HG02610 (cell line): Measurements from ENCODE around the gene YIPF6.
"Not testable (repeated sequence)": the region's sequence is repeated elsewhere in the genome, so short reads cannot be mapped to it uniquely, and the experiment has no call there.

Source experiments
- ATAC-seq: cut with Tn5 transposase; IDR thresholded peaks from one replicate; pipeline ENCODE4 v1.9.1; 2021; ENCODE audit warnings: mild to moderate bottlenecking, moderate library complexity; ENCODE audit not compliant: unreplicated experiment

The YIPF6 gene

GRCh38 chrX:68498508-68499379 lies at the start of gene YIPF6:
TSS of gene YIPF6 (plus strand) at chrX:68499051. CDS start at chrX:68499067, 16 bp downstream.
- peak; percentile 99 for ATAC-seq

- no peak for ATAC-seq
These were observed 47.1 kb upstream of the YIPF6 start for GRCh38 chrX:68451720-68452119.

GRCh38 chrX:68454476-68455150 lies 44.2 kb upstream of the YIPF6 start:
- ATAC-seq: no peak

- ATAC-seq: no peak
These were observed 43.7 kb upstream of the YIPF6 start for GRCh38 chrX:68455151-68455510.

- no peak for ATAC-seq
These were observed 37.8 kb upstream of the YIPF6 start for GRCh38 chrX:68461093-68461492.

GRCh38 chrX:68461576-68461975 lies 37.3 kb upstream of the YIPF6 start:
- ATAC-seq: no peak

- ATAC-seq: no peak
These were observed 36.7 kb upstream of the YIPF6 start for GRCh38 chrX:68462197-68462596.

- ATAC-seq: peak; percentile 60
These were observed 36.2 kb upstream of the YIPF6 start for GRCh38 chrX:68462653-68463052.

- ATAC-seq: no peak
These were observed 35.0 kb upstream of the YIPF6 start for GRCh38 chrX:68463880-68464279.

- no peak for ATAC-seq
These were observed 34.1 kb upstream of the YIPF6 start for GRCh38 chrX:68464796-68465195.

- ATAC-seq: no peak
These were observed 17.9 kb upstream of the YIPF6 start for GRCh38 chrX:68480969-68481368.

GRCh38 chrX:68486198-68486597 lies 12.7 kb upstream of the YIPF6 start:
- not testable (repeated sequence) for ATAC-seq

- no peak for ATAC-seq
These were observed 11.6 kb upstream of the YIPF6 start for GRCh38 chrX:68487254-68487653.

GRCh38 chrX:68487924-68488323 lies 10.9 kb upstream of the YIPF6 start:
- ATAC-seq: no peak

GRCh38 chrX:68488657-68489056 lies 10.2 kb upstream of the YIPF6 start:
- no peak for ATAC-seq

GRCh38 chrX:68490644-68491043 lies 8.2 kb upstream of the YIPF6 start:
- no peak for ATAC-seq

GRCh38 chrX:68492583-68492982 lies 6.3 kb upstream of the YIPF6 start:
- no peak for ATAC-seq

- not testable (repeated sequence) for ATAC-seq
These were observed 5.1 kb upstream of the YIPF6 start for GRCh38 chrX:68493776-68494175.

- ATAC-seq: no peak
These were observed 775 bp upstream of the YIPF6 start for GRCh38 chrX:68498044-68498507.

- no peak for ATAC-seq
These were observed 973 bp downstream of the YIPF6 start for GRCh38 chrX:68499543-68500504.
